HG02642 (cell line): ENCODE data around the gene EPS8L3.

ENCODE experiments used
- ATAC-seq: cut with Tn5 transposase; IDR thresholded peaks from one replicate; pipeline ENCODE4 v1.9.1; 2021; ENCODE audit warnings: mild to moderate bottlenecking; ENCODE audit not compliant: unreplicated experiment, poor library complexity

The EPS8L3 gene

GRCh38 chr1:109793486-109794318 is 30.0 kb upstream of the EPS8L3 start:
- ATAC-seq = no peak

GRCh38 chr1:109793089-109793485 is 29.4 kb upstream of the EPS8L3 start:
- ATAC-seq = no peak

GRCh38 chr1:109792056-109792831 is 28.5 kb upstream of the EPS8L3 start:
- no peak for ATAC-seq

- ATAC-seq = no peak
These were observed 27.8 kb upstream of the EPS8L3 start for GRCh38 chr1:109791495-109792043.

- peak; percentile 69 for ATAC-seq
These were observed 27.2 kb upstream of the EPS8L3 start for GRCh38 chr1:109790735-109791494.

DNA sequence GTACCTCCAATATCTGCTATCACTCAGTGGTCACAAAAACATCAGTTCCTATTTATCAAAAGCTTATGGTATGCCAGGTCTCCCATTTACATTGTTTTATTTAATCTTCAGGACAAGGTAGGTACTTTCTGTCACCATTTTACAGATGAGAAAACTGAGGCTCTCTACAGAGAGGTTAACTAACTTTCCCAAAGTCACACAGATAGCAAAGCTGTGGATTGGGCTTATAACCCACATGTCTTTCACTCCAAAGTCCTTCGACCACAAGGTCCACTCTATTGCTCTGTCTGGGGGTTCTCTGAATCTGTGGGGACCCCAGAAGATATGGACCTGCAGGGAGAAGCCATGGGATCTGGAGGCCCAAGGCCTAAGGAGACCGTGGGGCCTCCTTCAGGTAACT is 26.6 kb upstream of the EPS8L3 start:
- no peak for ATAC-seq

GRCh38 chr1:109789551-109790180 is 25.9 kb upstream of the EPS8L3 start:
- ATAC-seq = no peak

- no peak for ATAC-seq
These were observed 25.2 kb upstream of the EPS8L3 start for GRCh38 chr1:109788695-109789521.

GRCh38 chr1:109787845-109788601 is 24.3 kb upstream of the EPS8L3 start:
- no peak for ATAC-seq

GRCh38 chr1:109787211-109787844 is 23.6 kb upstream of the EPS8L3 start:
- ATAC-seq = no peak

DNA sequence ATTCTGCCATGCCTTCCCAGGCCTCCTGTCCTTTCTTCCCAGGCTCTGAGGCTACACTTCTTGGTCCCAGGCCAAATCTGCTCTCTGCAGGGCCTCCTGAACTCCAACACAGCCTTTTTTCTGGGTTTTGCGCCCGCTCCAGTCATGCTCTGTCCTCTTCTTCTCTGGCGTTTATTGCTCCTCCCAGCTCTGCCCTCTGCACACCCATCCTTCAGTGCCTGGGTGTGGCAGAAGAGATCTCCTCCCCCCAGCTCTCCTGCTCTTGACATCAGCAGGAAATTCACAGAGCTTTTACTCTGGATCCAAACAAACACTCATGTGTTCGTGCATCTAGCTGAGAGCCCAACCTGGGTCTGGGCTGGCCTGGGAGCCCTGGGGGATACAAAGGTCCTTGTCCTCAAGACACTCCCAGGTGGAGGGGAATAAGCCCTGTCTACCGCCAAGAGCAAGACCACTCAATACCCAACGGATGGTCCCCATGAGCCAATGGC is 22.9 kb upstream of the EPS8L3 start:
- no peak for ATAC-seq

GRCh38 chr1:109786112-109786480 is 22.4 kb upstream of the EPS8L3 start:
- ATAC-seq = no peak

GRCh38 chr1:109785446-109786111 is 21.9 kb upstream of the EPS8L3 start:
- ATAC-seq = no peak

DNA sequence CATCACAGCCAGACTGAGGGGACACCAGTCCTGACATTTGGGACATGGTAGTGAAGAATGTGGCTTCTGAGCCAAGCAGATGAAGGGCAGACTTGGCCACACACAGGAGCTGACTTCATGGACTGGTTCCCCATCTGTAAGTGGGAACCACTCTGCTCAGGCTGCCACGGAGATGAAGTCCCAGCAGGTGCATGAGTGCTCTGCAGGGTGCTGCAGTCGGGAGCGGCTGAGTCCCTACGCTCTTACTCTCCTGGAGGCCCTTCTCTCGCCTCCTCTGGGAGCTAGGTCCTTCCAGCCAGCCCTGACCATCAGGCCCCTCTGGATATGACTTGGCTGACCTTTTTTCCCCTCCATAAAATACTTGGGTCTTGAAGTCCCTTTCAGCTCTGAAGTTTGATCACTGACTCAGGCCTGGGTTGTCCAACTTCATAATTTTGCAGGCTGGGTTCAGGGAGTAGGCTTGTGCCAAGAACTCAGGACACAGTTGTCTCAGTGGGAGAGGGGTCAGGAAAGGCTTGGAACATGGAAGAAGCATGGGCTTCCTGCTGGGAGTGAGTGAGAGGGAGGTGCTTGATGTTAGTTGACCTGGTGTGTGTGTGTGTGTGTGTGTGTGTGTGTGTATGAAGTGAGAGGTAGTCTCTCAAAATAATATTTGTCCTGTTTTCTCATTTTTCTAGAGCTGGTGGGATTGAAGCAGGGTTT is 21.0 kb upstream of the EPS8L3 start:
- no peak for ATAC-seq

GRCh38 chr1:109783436-109783835 is 19.7 kb upstream of the EPS8L3 start:
- ATAC-seq = no peak

- ATAC-seq = no peak
These were observed 19.2 kb upstream of the EPS8L3 start for GRCh38 chr1:109782927-109783326.

- no peak for ATAC-seq
These were observed 18.8 kb upstream of the EPS8L3 start for GRCh38 chr1:109782514-109782913.
